K562 (cell line): ENCODE data around the gene EDARADD. TPM values are rescaled to one million over a fixed set of nuclear protein-coding genes. Genes with fewer than 3 reads are reported as not detected.
A peak's percentile ranks its signal among the peaks of the same experiment; 100 is the strongest.

ENCODE experiments used
- ATAC-seq: fragments of 200-7000 bp; cut with Tn5 transposase; 3 replicates; pipeline ENCODE4 v1.9.1; 2020; ENCODE audit warnings: moderate library complexity
- BruUV-seq: library from RNA; stranded (reverse); fragments of 400-500 nt; replicated peaks from 2 replicates; lab custom pipeline; 2021; lab: Mats Ljungman, UMichigan
- CTCF ChIA-PET: fragments of 300-600 bp; formaldehyde crosslinking; extraction: SDS; loops from one replicate; lab custom pipeline; 2021; ENCODE audit warnings: low intra/inter-chr PET ratio; lab: Yijun Ruan, JAX
- POLR2A ChIA-PET: fragments of 300-600, 350-650 bp; sonication (Branson Sonifier 250); formaldehyde crosslinking; extraction: SDS; loops from one replicate; lab custom pipeline; 2021; ENCODE audit warnings: antibody characterized with exemption, inconsistent platforms; lab: Yijun Ruan, JAX
- DNase-seq, 4 experiments: peaks; one replicate each; pipeline versions ENCODE4 v3.0.0 to v3.0.0-alpha.2; 2011 to 2018; ENCODE audit warnings: low spot score in 3 of 4, mixed read lengths in 3 of 4; ENCODE audit errors: extremely low read depth in 1 of 4
- FAIRE-seq: peaks from 2 replicates; lab custom pipeline; 2011; peaks lifted over from hg19 to GRCh38; lab: Jason Lieb, UNC
- H2AFZ ChIP-seq: 2 replicates; pipeline ENCODE4 v1.6.0; 2011; ENCODE audit warnings: low read depth, low read length, control low read depth, inconsistent platforms
- H3K27ac ChIP-seq: fragments of 200-600 bp; 3 replicates; pipeline ENCODE4 v1.8.0; 2011; ENCODE audit warnings: low read depth, mild to moderate bottlenecking, control low read depth, inconsistent platforms, low read length, moderate library complexity, mixed read lengths; ENCODE audit errors: extremely low read depth
- H3K27me3 ChIP-seq, 2 experiments: fragments of 300-600 bp in 1 of 2; 2 replicates in 1 of 2; 3 replicates in 1 of 2; pipeline versions ENCODE4 v1.6.0 to v1.8.0; 2011; ENCODE audit warnings: inconsistent platforms in 2 of 2, low read length in 2 of 2, mild to moderate bottlenecking in 1 of 2, mixed read lengths in 1 of 2, moderate library complexity in 1 of 2; ENCODE audit not compliant: control insufficient read depth in 2 of 2, insufficient read depth in 2 of 2
- H3K36me3 ChIP-seq: fragments of 300-600 bp; 3 replicates; pipeline ENCODE4 v1.8.0; 2011; ENCODE audit warnings: mild to moderate bottlenecking, low read length, inconsistent platforms; ENCODE audit not compliant: control insufficient read depth, insufficient read depth
- H3K4me1 ChIP-seq, 2 experiments: fragments of 200-600 bp in 1 of 2; replicated peaks in 1 of 2; 2 replicates in 1 of 2; 3 replicates in 1 of 2; pipeline versions ENCODE4 v1.5.1 to v1.8.0; 2011; ENCODE audit warnings: inconsistent platforms in 2 of 2, low read length in 2 of 2, mild to moderate bottlenecking in 1 of 2, mixed read lengths in 1 of 2, moderate library complexity in 1 of 2; ENCODE audit not compliant: control insufficient read depth in 2 of 2, insufficient read depth in 2 of 2
- H3K4me2 ChIP-seq: 2 replicates; pipeline ENCODE4 v1.6.1; 2011; ENCODE audit warnings: low read length, control low read depth, inconsistent platforms, mixed read lengths; ENCODE audit not compliant: insufficient read depth
- H3K4me3 ChIP-seq: fragments of 200-600 bp; sonication (generic), shearing (Covaris generic); 2 replicates; pipeline ENCODE4 v1.5.1; 2016; ENCODE audit warnings: control low read depth, inconsistent platforms
- H3K79me2 ChIP-seq: fragments of 200-600 bp; 3 replicates; pipeline ENCODE4 v1.8.0; 2011; ENCODE audit warnings: low read length, inconsistent platforms; ENCODE audit not compliant: control insufficient read depth, insufficient read depth
- H3K9ac ChIP-seq, 2 experiments: 2 replicates each; pipeline versions ENCODE4 v1.6.0 to v1.6.1; 2011; ENCODE audit warnings: low read depth in 2 of 2, low read length in 2 of 2, control low read depth in 1 of 2, inconsistent platforms in 1 of 2, mild to moderate bottlenecking in 1 of 2, mixed read lengths in 1 of 2; ENCODE audit not compliant: insufficient read depth in 1 of 2
- H3K9me1 ChIP-seq: one replicate; pipeline ENCODE4 v1.6.0; 2011; ENCODE audit warnings: inconsistent platforms, mild to moderate bottlenecking, low read length, moderate library complexity; ENCODE audit not compliant: control insufficient read depth, insufficient read depth
- H3K9me3 ChIP-seq: replicated peaks from 2 replicates; pipeline ENCODE4 v1.5.1; 2011; ENCODE audit warnings: low read depth, low read length, inconsistent platforms; ENCODE audit not compliant: control insufficient read depth, insufficient read depth
- H4K20me1 ChIP-seq: replicated peaks from 2 replicates; pipeline ENCODE4 v1.6.1; 2011; ENCODE audit warnings: low read length, inconsistent platforms, mixed read lengths; ENCODE audit not compliant: control insufficient read depth, insufficient read depth
- DACH1 ChIP-seq: fragments of 450-650 bp; IDR thresholded peaks from 2 replicates; pipeline ENCODE4 v1.6.1; 2018; ENCODE audit not compliant: partially characterized antibody
- MEIS2 ChIP-seq: fragments of 450-650 bp; IDR thresholded peaks from 2 replicates; pipeline ENCODE4 v1.6.1; 2014; ENCODE audit warnings: mild to moderate bottlenecking; ENCODE audit not compliant: partially characterized antibody
- NFATC3 ChIP-seq: fragments of 450-650 bp; IDR thresholded peaks from 2 replicates; pipeline ENCODE4 v1.6.1; 2017; ENCODE audit warnings: mild to moderate bottlenecking
- SNRNP70 ChIP-seq: fragments of 200-400 bp; formaldehyde crosslinking; optimal IDR thresholded peaks from 2 replicates; pipeline ENCODE3; 2017; ENCODE audit warnings: low read depth, low read length
- ZNF121 ChIP-seq: sonication (generic); formaldehyde crosslinking; conservative IDR thresholded peaks from 2 replicates; pipeline ENCODE4 v1.8.0; 2022; ENCODE audit warnings: missing genetic modification reagents
- WGBS: fragments of 100-300 bp; shearing (Covaris generic); methylation state at CpG from one replicate; pipeline ENCODE4 v1.1.6; 2016; ENCODE audit warnings: low coverage, mixed read lengths; ENCODE audit not compliant: insufficient coverage; ENCODE audit errors: missing lambda C conversion rate; 5-methylcytosine and 5-hydroxymethylcytosine counted together
- in situ Hi-C: fragments of 300-500 bp; cut with MboI; formaldehyde crosslinking; loops from 4 replicates; pipeline ENCODE4 v1.15.0; 2018; ENCODE audit warnings: inconsistent platforms, mixed read lengths
- intact Hi-C: fragments of 100-400 bp; cut with micrococcal nuclease; formaldehyde crosslinking; loops from 2 replicates; pipeline ENCODE4 v1.14.2; 2022
- polyA plus RNA-seq, 8 experiments: library from polyadenylated mRNA; depleted of rRNA in 4 of 8; stranded (reverse) in 5 of 8; unstranded in 3 of 8; fragments of >200 nt; fragmentation: Nextera tagmentation in 2 of 8; fragmentation: Illumina TruSeq in 1 of 8; extraction: Ambion mirVana in 2 of 8; extraction: Trizol in 1 of 8; gene quantifications; 2 replicates each; pipeline versions ENCODE4 v1.2.1 to v1.2.3, GENCODE V29; 2011 to 2014; ENCODE audit warnings: inconsistent platforms in 1 of 8, missing spikeins in 1 of 8
- total RNA-seq, 7 experiments: library from RNA; depleted of rRNA in 6 of 7; stranded (reverse); fragments of >200 nt in 6 of 7; fragmentation: Illumina TruSeq in 2 of 7; extraction: Trizol in 2 of 7; gene quantifications; 2 replicates each; pipeline versions ENCODE4 v1.2.1 to v1.2.3, GENCODE V29; 2011 to 2021; ENCODE audit warnings: low replicate concordance in 1 of 7
- TF ChIP-seq, protein P1 (sequence below), 2 experiments: IDR thresholded peaks in 1 of 2; conservative IDR thresholded peaks in 1 of 2; 2 replicates each; pipeline ENCODE4 v1.6.1; 2016; ENCODE audit warnings: low read depth in 2 of 2, mild to moderate bottlenecking in 1 of 2, missing compliant biosample characterization in 1 of 2, missing genetic modification characterization in 1 of 2, moderate library complexity in 1 of 2

The EDARADD gene
- total and polyA plus RNA-seq, 9 of the 15 experiments (the other 6 are each of a cell fraction or from before 2014, with no cell fraction given): 0.46 to 32.4 (median 20.6) TPM

DNA sequence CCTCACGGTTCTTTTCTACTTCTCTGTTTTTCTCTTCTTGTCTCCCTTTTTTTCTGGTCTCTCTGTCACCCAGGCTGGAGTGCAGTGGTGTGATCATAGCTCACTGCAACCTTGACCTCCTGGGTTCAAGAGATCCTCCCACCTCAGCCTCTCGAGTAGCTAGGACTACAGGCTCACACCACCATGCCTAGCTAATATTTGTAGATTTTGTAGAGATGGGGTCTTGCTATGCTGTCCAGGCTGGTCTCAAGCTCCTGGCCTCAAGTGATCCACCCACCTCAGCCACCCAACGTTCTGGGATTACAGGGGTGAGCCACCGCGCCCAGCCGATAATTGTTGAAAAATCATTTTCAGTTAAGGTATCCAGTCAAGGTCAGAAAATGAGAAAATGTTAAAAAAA lies 103.8 kb downstream of the EDARADD start:
- Histone ChIP-seq H3K4me2 (no peak overlapping the region), H3K27me3 (peaks cover 0 to 5% of the 10 kb centered on the region in 2 experiments; a peak in 2 of 5 replicates), H4K20me1 (no peaks in the 10 kb centered on the region), H3K36me3 (no peaks in the 10 kb centered on the region), H3K4me3 (no peak overlapping the region), H3K79me2 (no peaks in the 10 kb centered on the region), H3K9me3 (no peaks in the 10 kb centered on the region), H3K4me1 (peaks cover 2 to 7% of the 10 kb centered on the region in 2 experiments; a peak in 4 of 5 replicates), H3K9ac (no peak overlapping the region), H2AFZ (no peak overlapping the region), H3K9me1 (no peaks in the 10 kb centered on the region), H3K27ac (no peak overlapping the region)
- no peak for ATAC-seq
- TF ChIP-seq ZNF121 (peak; percentile 78), DACH1 (no peak)
- no peak for DNase-seq
- no TSS peak for BruUV-seq
- CTCF ChIA-PET: no interaction called here
- intact Hi-C loops (no loop called here), in situ Hi-C loops (loop anchor here (25.0 kb wide), 1 partner anchor 889 kb away; no protein-coding TSS in a partner anchor)
- WGBS: 31% methylated on average over 6 of the region's 6 CpGs
- POLR2A ChIA-PET: interaction anchor here (0.6 kb wide), 1 partner anchor 465 kb away, joined by 3 read pairs; no protein-coding TSS in a partner anchor
- no peak for FAIRE-seq

DNA sequence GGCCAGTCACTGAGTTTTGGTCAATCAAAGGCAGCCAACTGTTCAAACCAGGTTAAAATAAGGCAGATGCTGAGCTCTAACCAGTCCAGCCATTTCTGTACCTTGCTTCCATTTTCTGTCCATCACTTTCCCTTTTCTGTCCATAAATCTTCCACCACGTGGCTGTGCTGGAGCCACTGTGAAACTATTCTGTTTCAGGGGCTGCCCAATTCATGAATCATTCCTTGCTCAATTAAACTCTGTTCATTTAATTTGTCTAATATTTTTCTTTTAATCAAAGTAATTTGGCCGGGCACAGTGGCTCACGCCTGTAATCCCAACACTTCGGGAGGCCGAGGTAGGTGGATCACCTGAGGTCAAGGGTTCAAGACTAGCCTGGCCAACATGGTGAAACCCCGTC lies 107.0 kb downstream of the EDARADD start:
- Histone ChIP-seq H3K9ac (no peak overlapping the region), H3K4me1 (peaks cover 5 to 6% of the 10 kb centered on the region in 2 experiments; a peak in 3 of 5 replicates), H3K4me3 (no peak overlapping the region), H3K4me2 (no peak overlapping the region), H2AFZ (no peak overlapping the region), H4K20me1 (no peaks in the 10 kb centered on the region), H3K9me3 (no peaks in the 10 kb centered on the region), H3K79me2 (no peaks in the 10 kb centered on the region), H3K27me3 (no peaks in the 10 kb centered on the region; a peak in 1 of 5 replicates), H3K36me3 (no peaks in the 10 kb centered on the region), H3K9me1 (no peaks in the 10 kb centered on the region), H3K27ac (no peak overlapping the region)
- POLR2A ChIA-PET: interaction anchor here (0.6 to 0.8 kb wide), 3 partner anchors 21 to 1262 kb away, joined by 3 read pairs; no protein-coding TSS in a partner anchor
- no peak for ATAC-seq
- in situ Hi-C loops (no loop called here), intact Hi-C loops (no loop called here)
- CTCF ChIA-PET: no interaction called here
- FAIRE-seq: no peak
- BruUV-seq: no TSS peak
- WGBS: 70% methylated on average over 6 of the region's 6 CpGs
- DNase-seq: no peak
- TF ChIP-seq SNRNP70: no peak
- TF ChIP-seq, protein P1, sequence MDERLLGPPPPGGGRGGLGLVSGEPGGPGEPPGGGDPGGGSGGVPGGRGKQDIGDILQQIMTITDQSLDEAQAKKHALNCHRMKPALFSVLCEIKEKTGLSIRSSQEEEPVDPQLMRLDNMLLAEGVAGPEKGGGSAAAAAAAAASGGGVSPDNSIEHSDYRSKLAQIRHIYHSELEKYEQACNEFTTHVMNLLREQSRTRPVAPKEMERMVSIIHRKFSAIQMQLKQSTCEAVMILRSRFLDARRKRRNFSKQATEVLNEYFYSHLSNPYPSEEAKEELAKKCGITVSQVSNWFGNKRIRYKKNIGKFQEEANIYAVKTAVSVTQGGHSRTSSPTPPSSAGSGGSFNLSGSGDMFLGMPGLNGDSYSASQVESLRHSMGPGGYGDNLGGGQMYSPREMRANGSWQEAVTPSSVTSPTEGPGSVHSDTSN (CRISPR knock-in tag; IDR thresholded peaks at IDR 0.05; ENCODE audit: low read depth): no peak
- TF ChIP-seq, protein P1 (tag; conservative IDR thresholded peaks at IDR 0.05; ENCODE audit: low read depth): 0 out of 2 replicates have a peak, but pooled peaks have one; percentile 24
- TF ChIP-seq MEIS2: peak; percentile 9
- TF ChIP-seq NFATC3: no peak
